Inferior parietal cortex (tissue), 1 donor: Measurements from ENCODE around the gene ARID1B.

ENCODE experiments used
- DNase-seq: peaks from one replicate; pipeline ENCODE4 v3.0.0-alpha.2; 2016; ENCODE audit errors: extremely low spot score

Gene ARID1B

GRCh38 chr6:156825475-156825874, 48.3 kb downstream of the ARID1B start:
- no peak for DNase-seq

- no peak for DNase-seq
Measured at GRCh38 chr6:156826290-156826955, 49.2 kb downstream of the ARID1B start.

- DNase-seq = no peak
Measured at GRCh38 chr6:156827382-156827781, 50.2 kb downstream of the ARID1B start.

GRCh38 chr6:156828280-156828703, 51.1 kb downstream of the ARID1B start:
- no peak for DNase-seq

GRCh38 chr6:156830126-156830525, 52.9 kb downstream of the ARID1B start:
- DNase-seq = no peak

- peak; percentile 72 for DNase-seq
Measured at GRCh38 chr6:156832231-156832647, 55.1 kb downstream of the ARID1B start.

GRCh38 chr6:156832669-156833068, 55.5 kb downstream of the ARID1B start:
- no peak for DNase-seq

GRCh38 chr6:156833755-156834154, 56.6 kb downstream of the ARID1B start:
- no peak for DNase-seq

GRCh38 chr6:156839129-156839528, 62.0 kb downstream of the ARID1B start:
- no peak for DNase-seq

GRCh38 chr6:156839591-156840001, 62.4 kb downstream of the ARID1B start:
- no peak for DNase-seq

GRCh38 chr6:156840136-156840535, 63.0 kb downstream of the ARID1B start:
- DNase-seq = no peak

GRCh38 chr6:156840606-156841005, 63.4 kb downstream of the ARID1B start:
- DNase-seq = no peak

- no peak for DNase-seq
Measured at GRCh38 chr6:156841508-156841907, 64.3 kb downstream of the ARID1B start.

GRCh38 chr6:156842598-156843250, 65.5 kb downstream of the ARID1B start:
- no peak for DNase-seq

GRCh38 chr6:156844089-156844488, 66.9 kb downstream of the ARID1B start:
- no peak for DNase-seq

GRCh38 chr6:156845454-156846155, 68.4 kb downstream of the ARID1B start:
- no peak for DNase-seq

- DNase-seq = no peak
Measured at GRCh38 chr6:156846845-156847599, 69.8 kb downstream of the ARID1B start.

GRCh38 chr6:156848123-156848522, 70.9 kb downstream of the ARID1B start:
- no peak for DNase-seq

GRCh38 chr6:156848533-156848932, 71.4 kb downstream of the ARID1B start:
- DNase-seq = no peak

GRCh38 chr6:156849806-156850205, 72.6 kb downstream of the ARID1B start:
- DNase-seq = no peak

- no peak for DNase-seq
Measured at GRCh38 chr6:156850353-156850752, 73.2 kb downstream of the ARID1B start.

- DNase-seq = no peak
Measured at GRCh38 chr6:156851454-156851921, 74.3 kb downstream of the ARID1B start.
